NCI-H2227 (cell line): ENCODE measurements around the gene ATP6V0A4.
"Not testable (repeated sequence)": the region's sequence is repeated elsewhere in the genome, so short reads cannot be mapped to it uniquely, and the experiment has no call there.

ENCODE experiments used
- DNase-seq: peaks from one replicate; lab custom pipeline; 2025; ENCODE audit not compliant: unreplicated experiment; lab: John Stamatoyannopoulos, UW

Gene ATP6V0A4

DNA sequence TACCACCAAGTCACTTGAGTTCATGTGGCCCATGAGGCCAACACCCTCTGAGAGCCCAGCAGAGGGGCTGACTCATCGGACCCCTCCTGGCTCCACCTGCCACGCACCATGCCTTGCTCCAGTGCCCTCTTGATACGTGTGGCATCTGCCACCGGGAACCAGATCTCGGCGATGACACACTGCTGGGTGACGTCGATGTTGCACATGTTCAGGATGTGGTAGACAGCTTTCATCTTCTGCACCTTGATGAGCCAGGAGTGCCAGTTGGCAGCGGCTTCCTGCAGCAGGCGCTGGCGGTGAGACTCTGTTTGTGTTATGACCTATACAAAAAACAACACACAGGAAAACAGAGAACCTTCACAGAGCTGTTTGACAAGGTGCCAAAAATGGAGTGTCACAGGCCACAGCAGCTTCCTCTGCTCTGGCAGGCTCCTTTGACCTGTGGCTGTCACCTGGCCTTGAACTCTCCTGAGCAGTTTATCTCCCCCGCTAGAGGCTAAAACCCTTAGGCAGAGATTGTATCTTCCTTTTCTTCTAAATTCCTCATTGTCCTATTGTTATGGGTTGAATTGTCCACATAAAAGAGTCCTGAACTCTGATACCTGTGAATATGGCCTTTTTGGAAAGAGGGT lies 45.4 kb downstream of the ATP6V0A4 start:
- no peak for DNase-seq

DNA sequence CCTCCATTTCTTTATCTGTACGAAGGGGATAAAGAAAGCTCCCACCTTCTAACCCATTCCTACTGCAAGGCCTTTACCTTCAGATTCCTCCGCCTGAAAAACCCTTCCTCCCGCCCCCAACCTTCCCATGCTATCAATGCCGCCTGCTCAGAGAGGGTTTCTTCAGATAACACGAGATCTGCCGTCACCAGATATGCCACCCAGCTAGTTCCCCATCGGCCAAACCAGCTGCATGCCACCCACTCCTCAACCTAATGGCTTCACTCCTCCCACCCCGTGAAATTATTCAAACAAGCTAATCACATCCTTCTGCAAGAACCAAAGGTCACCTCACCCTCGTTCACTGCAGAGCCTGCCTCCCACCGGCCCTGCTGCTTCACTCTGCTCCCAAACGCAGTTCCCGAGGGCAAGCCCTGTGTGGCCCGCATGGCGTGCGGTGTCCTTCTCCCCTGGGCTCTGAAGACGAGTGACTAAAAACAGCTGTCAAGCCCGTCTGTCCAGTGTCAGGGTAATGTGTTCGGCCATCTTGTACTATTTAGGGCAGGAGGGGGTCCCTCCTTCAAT lies 47.0 kb downstream of the ATP6V0A4 start:
- DNase-seq = no peak

GRCh38 chr7:138750473-138750872 lies 47.5 kb downstream of the ATP6V0A4 start:
- DNase-seq = no peak

DNA sequence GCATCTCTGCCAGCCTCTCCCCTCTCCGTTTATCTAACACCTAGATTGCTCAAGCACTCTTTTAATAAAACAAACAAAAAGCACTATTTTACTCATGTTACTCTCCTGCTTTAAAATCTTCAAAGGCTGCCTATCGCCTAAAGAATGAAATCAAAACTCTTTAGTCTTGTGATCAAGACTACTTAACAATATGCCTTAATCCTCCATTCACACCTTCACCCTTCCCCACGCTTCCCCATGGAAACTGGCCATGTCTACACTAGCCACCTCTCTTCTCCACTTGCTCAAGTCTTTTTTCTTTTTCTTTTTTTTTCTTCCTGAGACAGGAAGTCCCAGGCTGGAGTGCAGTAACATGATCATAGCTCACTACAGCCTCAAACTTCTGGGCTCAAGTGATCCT lies 48.0 kb downstream of the ATP6V0A4 start:
- DNase-seq = no peak

GRCh38 chr7:138748666-138749065 lies 49.3 kb downstream of the ATP6V0A4 start:
- no peak for DNase-seq

DNA sequence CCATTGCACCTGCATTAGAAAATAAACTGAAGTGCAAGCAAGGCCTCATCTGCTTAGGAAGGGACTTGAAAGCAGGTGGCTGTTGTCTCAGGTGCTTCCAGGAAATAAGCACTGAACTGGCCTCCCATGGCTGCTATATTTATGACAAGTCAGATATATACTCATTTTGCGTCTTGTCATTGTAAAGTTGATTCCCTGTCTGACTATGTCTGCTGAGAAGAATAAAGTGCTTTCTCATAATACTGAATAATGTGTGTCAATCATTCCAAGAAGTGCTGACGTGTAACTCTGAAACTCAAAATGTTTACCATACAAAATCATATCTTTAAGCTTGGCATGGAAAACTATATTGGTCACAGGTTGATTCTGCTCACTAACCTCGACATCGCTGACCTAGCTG lies 51.9 kb downstream of the ATP6V0A4 start:
- no peak for DNase-seq

DNA sequence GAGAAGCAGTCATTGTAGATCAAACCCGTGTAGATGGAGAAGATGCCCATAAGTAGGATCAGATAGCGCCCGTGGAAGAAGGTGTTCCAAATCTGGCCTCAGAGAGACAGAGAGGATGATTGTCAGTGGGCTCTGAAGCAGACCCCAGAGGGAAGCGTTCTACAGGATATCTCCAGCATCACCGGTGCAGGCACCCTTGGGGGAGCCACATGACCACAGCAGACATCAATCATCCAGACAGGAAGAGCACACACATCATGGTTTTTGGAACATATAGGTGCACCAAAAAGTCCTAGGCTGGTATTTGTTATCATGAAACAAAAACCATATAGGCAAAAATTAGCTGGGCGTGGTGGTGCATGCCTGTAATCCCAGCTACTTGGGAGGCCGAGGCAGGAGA lies 52.8 kb downstream of the ATP6V0A4 start:
- DNase-seq = no peak

DNA sequence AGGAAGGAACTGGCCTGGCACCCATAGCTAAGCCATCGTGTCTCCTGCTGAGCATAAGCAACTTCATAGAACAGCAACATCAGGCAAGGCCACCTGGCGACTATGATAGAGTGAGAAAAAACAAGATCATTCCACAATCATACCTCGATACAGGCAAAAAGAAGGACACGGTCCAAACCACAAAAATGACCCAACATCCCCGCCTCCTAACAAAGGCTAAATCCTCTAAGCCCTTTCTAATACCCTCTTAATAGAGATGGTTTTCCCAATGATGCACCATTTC lies 56.6 kb downstream of the ATP6V0A4 start:
- no peak for DNase-seq

GRCh38 chr7:138739859-138740258 lies 58.1 kb downstream of the ATP6V0A4 start:
- DNase-seq = no peak

GRCh38 chr7:138738551-138739335 lies 59.3 kb downstream of the ATP6V0A4 start:
- DNase-seq = peak; percentile 91

DNA sequence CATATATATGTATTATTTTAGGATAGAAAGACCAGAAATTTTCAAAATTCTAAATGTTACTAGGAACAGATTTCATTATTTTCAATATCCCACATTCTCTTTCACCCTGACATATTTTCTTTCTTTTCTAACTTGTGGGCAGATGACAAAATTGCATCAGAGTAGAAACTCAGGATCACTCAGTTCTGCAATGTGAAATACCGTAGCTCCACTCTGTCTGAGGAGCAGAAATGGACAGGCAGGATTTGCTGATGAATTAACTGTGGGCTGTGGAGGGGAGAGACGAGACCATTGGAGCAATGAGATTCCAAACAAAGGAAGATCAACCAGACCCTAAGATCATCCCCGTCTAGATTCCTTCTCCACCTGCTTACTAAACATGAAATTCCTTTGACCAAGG lies 59.9 kb downstream of the ATP6V0A4 start:
- DNase-seq = no peak

DNA sequence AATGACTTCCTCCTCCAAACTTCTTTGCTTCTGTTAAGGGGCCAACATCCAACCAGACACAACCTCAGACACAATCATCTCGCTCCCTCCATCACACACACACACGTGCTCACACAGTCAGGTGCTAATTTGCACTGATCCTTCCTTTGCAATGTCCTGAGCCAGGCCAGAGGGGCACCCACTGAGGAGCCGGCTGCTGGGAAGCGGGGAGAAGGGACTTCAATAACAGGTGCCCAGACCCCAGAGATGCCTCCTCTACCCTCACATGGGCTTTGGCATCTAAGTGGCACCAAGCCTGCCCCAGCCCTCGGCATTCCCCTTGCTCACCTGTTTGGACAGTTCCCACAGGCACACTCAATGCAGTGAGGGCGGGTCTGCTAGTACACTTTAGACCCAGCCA lies 62.6 kb downstream of the ATP6V0A4 start:
- no peak for DNase-seq

GRCh38 chr7:138731733-138732132 lies 66.3 kb downstream of the ATP6V0A4 start:
- not testable (repeated sequence) for DNase-seq

DNA sequence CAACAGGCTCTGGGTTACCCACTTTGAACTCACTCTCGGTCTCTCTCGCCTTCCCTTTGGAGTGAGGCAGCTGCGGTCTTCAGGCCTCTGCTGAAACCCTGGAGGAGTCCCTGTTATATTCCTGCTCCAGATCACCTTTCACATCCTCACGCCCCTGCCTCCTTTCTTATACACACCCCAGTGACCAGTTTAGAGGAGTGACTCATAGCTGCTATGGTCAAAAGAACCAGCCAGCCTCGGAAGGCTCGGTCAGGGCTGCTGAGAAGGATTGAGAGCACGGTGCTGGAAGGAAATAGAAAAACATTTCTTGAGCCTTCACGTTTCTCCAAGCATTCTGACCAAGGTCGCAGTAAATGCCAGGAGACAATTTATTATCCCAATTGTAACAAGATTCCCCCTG lies 68.6 kb downstream of the ATP6V0A4 start:
- DNase-seq = no peak

DNA sequence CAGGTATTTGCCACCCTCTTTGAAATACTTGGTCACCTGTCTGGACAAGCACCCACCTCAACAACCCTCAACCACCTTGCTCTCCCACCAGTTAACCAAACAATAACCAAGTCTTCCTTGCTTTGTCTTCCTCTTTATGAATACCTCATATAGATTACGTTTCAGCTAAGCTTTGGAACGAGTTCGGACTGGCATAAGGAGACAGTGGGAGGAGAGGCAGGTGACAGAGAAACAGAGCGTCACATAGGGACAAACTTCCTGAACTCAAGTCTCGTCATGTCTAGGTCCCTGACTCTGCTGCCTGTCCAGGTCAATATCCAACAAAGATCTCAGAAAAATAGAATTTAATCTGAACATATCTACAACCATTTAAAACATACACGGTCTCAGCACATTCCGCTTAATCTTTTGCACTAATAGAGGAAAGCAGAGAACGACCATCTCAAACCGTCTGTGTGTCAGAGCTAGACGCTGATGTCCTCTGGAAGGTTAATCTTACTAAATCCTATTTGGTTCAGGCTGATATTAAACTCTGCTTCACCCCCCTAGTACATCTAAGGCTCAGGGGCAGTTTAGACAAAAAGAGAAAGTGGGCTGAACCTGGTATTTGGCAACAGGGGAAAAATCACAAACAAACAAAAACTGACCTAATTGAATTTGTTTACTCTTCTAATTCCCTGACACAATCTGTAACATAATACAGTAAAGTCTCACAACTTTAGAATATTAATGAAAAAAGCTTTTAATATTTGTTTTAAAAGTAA lies 70.5 kb downstream of the ATP6V0A4 start:
- no peak for DNase-seq

DNA sequence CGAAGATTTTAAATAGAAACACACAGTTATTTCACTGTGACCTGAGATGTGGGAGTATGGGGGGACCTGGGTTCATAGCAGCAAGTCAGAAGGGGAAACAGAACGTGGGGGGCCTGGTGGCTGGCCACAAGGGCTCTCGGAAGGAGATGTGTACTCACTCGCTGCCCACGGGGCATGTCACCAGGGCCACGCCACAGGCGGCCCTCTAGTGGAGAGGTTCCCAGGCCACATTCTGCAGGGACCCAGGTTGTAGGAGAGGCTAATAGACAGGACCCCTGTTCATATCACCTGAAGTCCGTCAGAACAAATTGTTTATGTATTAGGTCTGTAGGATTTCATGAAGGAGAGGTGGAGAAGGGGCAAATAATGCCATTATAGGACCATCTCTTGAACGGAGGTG lies 71.7 kb downstream of the ATP6V0A4 start:
- no peak for DNase-seq

GRCh38 chr7:138720286-138720685 lies 77.7 kb downstream of the ATP6V0A4 start:
- no peak for DNase-seq

DNA sequence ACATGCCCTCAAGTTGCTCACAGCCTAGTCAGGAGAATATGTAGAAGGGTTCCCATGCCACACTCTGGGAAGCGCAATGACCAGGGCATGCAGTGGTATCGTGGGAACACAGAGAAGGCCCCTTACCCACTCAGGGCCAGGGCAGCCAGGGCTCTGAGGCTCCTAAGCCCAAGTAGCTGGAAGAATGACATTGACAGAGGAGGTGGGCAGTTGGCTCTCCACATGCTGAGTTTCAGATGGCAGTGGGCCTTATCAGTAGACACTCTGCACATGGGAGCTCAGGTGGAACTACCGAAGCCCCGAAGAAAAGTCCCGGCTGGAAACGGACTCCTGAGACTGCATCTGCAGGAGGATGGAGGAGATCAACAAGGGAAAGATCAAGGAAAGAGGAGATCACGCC lies 81.1 kb downstream of the ATP6V0A4 start:
- no peak for DNase-seq

DNA sequence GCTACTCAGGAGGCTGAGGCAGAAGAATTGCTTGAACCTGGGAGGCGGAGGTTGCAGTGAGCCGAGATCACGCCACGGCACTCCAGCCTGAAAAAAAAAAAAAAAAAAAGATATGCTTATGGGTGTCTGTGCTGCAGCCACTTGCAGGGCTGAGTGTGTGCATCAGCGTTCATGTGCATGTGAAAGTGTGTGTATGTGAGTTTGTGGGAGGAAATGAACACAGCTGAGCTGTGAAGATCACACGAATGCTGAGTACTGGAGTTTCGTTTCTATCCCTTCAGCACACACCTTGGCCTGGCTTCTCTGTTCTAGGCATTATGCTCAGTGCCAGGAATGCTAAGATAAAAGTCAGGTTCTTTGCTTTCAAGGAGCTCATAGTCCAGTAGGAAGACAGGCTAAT lies 84.8 kb downstream of the ATP6V0A4 start:
- DNase-seq = no peak

- DNase-seq = no peak
Measured at GRCh38 chr7:138712652-138713051, 85.3 kb downstream of the ATP6V0A4 start.

DNA sequence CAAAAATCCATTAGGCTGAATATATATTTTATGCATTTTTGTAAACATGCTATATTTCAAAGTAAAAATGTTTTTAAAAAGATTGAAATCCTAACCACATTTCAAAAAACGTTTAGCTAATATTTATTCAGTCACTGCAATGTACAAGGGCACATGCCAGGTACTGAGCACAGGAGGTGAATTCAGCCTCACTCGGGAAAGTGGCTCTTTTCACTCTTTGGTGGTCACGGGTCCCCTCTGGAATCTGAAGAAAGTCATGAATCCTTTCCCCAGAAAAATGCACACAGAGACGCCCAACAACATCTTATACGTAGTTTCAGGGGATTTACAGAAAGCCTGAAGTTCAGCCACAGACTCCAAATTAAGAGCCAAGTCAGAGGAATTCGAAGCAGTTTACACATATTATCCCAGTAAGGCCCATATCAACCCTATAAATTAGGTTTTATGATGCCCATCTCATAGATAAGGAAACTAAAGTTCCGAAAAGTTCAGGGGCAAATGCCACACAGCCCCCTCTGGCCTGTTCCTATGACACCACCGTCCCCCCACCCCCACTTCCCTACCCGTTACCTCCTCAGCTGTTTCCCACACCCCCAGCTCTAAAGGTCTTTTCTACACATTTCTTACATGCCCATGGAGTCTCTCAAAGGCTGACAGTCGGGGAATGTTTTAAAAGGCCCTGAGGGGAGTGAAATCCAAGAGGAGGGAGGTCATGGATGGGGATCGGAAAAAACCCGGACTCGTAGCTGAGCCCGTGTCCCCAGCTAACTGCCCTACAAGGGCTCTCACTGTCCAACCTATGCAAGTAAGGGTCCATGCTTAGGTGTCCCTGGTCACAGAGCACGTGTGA lies 87.2 kb downstream of the ATP6V0A4 start:
- no peak for DNase-seq
